Ecto neural progenitor cell (in vitro differentiated cells): ENCODE results near the gene HBA1.
"Not testable (repeated sequence)": the region's sequence is repeated elsewhere in the genome, so short reads cannot be mapped to it uniquely, and the experiment has no call there.

ENCODE experiments used
- DNase-seq: peaks from one replicate; pipeline ENCODE4 v3.0.0-alpha.2; 2018; ENCODE audit warnings: low spot score

Gene HBA1

GRCh38 chr16:176477-177382 is at the start of gene HBA1:
Gene HBA1 (plus strand): TSS chr16:176680. CDS start chr16:176717, 37 bp downstream.
- DNase-seq = not testable (repeated sequence)

DNA sequence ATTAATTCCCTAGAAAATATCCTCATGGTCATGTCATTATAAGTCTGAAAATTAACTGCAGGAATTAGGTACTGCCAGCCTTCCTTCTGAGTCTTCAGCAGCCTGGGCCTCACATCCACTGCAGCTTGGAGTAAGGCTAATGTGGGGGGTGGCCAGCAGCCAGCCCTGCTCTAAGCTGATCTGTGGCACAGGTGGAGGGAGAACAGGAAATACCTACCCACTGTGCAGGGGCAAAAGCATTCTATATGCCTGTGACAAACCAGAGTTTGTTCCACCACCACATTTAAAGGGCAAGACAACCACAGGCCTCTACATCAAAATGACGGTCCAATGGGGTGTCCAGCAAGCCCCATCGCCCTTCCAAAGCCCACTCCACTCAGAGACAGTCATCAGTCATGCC is 47.4 kb upstream of the HBA1 start:
- no peak for DNase-seq

DNA sequence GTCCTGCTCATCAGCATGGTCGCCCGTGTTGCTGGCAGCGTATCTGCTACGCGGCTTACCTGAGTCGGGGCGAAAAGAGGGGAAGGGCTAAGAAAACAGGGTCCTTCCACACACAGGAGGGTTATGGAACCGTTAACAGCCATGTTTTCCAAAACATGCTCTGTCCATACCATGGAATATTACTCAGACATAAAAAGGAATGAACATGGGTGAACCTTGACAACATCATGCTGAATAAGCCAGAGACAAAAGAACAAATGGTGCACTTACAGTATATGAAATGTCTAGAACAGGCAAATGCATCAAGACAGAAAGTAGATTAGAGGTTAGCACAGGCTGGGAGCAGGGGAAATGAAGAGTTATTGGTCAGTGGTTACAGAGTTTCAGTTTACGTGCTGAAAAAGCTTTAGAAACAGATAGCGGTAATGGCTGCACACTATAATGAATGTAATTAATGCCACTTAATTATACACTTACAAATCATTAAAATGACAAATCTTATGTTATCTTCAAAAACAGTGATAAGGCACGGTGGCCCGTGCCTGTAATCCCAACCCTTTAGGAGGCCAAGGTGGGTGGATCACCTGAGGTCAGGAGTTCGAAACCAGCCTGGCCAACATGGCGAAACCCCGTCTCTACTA is 45.8 kb upstream of the HBA1 start:
- no peak for DNase-seq

DNA sequence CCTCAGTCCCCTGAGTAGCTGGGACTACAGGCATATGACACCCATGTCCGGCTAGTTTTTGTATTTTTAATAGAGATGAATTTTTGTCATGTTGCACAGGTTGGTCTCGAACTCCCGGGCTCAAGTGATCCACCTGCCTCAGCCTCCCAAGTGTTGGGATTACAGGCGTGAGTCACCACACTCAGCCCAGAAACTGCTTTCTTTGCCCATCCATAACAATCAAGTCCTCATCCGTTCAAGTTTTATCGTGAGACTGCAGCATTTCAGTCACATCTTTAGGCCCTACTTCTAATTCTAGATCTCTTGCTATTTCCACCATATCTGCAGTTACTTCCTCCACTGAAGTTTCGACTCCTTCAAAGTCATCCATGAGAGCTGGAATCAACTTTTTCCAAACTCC is 44.4 kb upstream of the HBA1 start:
- no peak for DNase-seq

- DNase-seq = no peak
Observed at GRCh38 chr16:133716-134115, 42.8 kb upstream of the HBA1 start.

DNA sequence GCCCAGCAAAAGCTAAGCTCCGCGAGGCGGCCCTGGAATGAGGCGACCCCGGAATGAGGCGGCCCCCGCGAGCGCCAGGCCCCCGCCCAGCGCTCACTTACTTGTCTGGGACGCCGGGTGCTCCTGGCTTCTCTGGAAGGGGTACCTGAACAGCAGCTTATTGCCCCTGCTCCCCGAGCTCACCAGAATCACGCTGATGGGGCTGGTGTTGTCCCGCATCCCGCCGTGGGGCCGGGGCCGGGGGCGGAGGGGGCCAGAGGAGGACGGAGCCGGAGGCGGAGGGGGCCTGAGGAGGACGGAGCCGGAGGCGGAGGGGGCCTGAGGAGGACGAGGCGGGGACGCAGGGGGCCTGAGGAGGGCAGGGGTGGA is 38.4 kb upstream of the HBA1 start:
- DNase-seq = peak; percentile 82

GRCh38 chr16:140175-140857 is 36.2 kb upstream of the HBA1 start:
- no peak for DNase-seq

- DNase-seq = no peak
Observed at GRCh38 chr16:142405-142967, 34.0 kb upstream of the HBA1 start.

DNA sequence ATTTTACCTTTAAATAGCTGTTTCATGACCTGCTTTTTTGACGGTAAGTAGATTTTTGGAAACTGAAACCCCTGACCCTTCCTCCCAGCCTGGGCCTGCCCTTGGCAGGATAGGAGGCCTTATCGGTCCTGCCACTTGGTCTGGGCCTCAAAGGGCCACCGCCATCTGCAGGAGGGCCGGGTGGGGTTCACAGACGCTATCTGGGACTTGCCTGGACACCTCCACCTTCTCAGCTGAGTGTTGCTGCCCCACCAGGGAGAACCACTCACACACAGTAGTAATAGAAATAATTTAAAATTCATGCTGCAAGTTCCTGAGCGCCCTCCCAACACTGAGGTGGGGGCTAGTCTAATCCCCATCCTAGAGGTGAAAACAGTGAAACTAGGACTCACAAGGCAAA is 33.4 kb upstream of the HBA1 start:
- DNase-seq = no peak

- no peak for DNase-seq
Observed at GRCh38 chr16:143456-143855, 33.0 kb upstream of the HBA1 start.

- no peak for DNase-seq
Observed at GRCh38 chr16:144797-145252, 31.7 kb upstream of the HBA1 start.

GRCh38 chr16:146646-147045 is 29.8 kb upstream of the HBA1 start:
- no peak for DNase-seq

DNA sequence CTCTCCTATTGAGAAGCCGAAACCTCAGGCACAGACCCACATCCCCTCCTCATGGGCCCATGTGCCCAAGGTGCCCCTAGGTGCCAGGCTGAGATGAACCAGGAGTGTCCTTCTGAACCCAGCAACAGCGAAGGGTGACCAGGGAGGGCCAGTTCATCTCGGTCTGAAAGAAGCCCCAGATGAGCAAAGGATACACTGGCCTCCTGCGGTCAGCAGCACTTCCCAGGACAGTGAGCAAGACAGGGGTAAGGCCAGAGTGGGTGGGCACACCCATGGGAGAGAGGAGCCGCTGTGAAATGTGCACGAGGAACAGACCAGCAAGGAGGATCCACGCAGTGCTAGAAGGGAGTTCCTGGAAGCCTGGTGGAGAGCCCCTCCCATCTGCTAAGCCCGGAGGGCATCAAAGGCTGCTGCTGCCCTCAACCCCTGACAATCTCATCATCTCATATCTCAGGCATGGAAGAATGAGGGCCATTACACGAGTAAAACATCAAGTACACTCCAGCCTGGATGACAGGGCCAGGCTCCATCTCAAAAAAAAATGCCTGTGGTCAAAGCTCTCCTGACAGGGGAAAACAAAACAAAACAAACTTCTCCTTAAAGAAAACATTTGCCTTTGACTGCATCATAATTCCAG is 27.3 kb upstream of the HBA1 start:
- no peak for DNase-seq

GRCh38 chr16:152141-153128 is 24.0 kb upstream of the HBA1 start, which contains the start of gene HBZ:
Gene HBZ (plus strand): TSS chr16:152644. CDS start chr16:152910, 266 bp downstream.
- no peak for DNase-seq

DNA sequence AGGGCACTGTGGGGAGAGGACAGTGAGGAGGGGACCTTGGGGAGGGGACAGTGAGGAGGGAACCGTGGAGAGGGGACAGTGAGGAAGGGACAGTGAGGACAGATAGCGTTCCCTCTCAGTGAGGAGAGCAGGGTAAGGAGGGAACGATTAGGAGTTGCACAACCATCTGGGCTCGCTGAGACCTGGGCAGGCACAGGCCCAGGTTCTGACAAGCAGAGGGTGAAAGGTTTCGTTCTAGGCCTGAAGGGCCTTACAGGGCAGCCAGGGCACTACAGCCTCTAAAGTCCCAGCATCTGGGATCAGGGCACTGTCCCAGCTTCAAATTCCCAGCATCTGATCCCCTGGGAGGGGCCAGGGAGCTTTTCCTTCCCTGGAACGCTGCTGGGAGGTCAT is 23.4 kb upstream of the HBA1 start:
- not testable (repeated sequence) for DNase-seq

GRCh38 chr16:153550-154216 is 22.8 kb upstream of the HBA1 start:
- DNase-seq = not testable (repeated sequence)

- peak; percentile 70 for DNase-seq
Observed at GRCh38 chr16:154217-155030, 22.1 kb upstream of the HBA1 start.

GRCh38 chr16:155031-155398 is 21.5 kb upstream of the HBA1 start:
- DNase-seq = no peak

DNA sequence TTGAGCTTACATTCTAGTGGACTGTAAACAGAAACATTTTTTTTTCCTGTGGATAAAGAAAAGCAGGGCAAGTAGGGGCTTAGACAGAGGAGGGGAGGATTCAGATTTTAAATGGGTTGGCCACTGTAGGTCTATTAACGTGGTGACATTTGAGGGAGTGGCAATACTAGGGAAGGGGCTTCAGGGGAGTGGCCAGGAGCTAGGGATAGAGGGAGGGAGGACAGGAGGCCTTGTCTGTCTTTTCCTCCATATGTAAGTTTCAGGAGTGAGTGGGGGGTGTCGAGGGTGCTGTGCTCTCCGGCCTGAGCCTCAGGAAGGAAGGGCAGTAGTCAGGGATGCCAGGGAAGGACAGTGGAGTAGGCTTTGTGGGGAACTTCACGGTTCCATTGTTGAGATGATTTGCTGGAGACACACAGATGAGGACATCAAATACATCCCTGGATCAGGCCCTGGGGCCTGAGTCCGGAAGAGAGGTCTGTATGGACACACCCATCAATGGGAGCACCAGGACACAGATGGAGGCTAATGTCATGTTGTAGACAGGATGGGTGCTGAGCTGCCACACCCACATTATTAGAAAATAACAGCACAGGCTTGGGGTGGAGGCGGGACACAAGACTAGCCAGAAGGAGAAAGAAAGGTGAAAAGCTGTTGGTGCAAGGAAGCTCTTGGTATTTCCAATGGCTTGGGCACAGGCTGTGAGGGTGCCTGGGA is 17.2 kb upstream of the HBA1 start:
- DNase-seq = no peak
